ENCODE results near the gene PRDM2. TPM values are rescaled to one million over a fixed set of nuclear protein-coding genes. Genes with fewer than 3 reads are reported as not detected.

The PRDM2 gene
- polyA plus RNA-seq, 1 donor (not counting 4 experiments of a cell fraction or from before 2014, with no cell fraction given): 13.8 TPM

DNA sequence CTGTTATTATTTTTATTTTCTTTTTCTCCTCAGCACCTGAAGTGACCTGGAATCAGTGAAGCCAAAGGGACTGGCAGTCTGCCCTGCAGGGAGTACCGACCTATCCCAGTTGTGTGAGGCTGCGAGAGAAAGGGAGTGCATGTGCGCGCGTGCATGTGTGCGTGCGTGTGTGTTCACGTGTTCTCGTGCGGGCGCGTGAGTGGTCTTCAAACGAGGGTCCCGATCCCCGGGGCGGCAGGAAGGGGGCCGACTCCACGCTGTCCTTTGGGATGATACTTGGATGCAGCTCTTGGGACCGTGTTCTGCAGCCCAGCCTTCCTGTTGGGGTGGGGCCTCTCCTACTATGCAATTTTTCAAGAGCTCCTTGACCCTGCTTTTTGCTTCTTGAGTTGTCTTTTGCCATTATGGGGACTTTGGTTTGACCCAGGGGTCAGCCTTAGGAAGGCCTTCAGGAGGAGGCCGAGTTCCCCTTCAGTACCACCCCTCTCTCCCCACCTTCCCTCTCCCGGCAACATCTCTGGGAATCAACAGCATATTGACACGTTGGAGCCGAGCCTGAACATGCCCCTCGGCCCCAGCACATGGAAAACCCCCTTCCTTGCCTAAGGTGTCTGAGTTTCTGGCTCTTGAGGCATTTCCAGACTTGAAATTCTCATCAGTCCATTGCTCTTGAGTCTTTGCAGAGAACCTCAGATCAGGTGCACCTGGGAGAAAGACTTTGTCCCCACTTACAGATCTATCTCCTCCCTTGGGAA lies 123.3 kb downstream of the PRDM2 start:
- TF ChIP-seq, protein P1, sequence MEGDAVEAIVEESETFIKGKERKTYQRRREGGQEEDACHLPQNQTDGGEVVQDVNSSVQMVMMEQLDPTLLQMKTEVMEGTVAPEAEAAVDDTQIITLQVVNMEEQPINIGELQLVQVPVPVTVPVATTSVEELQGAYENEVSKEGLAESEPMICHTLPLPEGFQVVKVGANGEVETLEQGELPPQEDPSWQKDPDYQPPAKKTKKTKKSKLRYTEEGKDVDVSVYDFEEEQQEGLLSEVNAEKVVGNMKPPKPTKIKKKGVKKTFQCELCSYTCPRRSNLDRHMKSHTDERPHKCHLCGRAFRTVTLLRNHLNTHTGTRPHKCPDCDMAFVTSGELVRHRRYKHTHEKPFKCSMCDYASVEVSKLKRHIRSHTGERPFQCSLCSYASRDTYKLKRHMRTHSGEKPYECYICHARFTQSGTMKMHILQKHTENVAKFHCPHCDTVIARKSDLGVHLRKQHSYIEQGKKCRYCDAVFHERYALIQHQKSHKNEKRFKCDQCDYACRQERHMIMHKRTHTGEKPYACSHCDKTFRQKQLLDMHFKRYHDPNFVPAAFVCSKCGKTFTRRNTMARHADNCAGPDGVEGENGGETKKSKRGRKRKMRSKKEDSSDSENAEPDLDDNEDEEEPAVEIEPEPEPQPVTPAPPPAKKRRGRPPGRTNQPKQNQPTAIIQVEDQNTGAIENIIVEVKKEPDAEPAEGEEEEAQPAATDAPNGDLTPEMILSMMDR (optimal IDR thresholded peaks at IDR 0.05 in 1 of 3, IDR thresholded peaks at IDR 0.05 in 1 of 3, conservative IDR thresholded peaks at IDR 0.05 in 1 of 3; ENCODE audit: extremely low read depth in 1 of 3, insufficient read depth in 2 of 3, low read length in 3 of 3): no peak
- no peak for TF ChIP-seq EZH2 (IDR thresholded peaks at IDR 0.05; ENCODE audit: low read length)
- Histone ChIP-seq H3K9me3 (ENCODE audit: control insufficient read depth, low read depth, low read length) (no peaks in the 10 kb centered on the region), H3K36me3 (ENCODE audit: control insufficient read depth in 2 of 2, extremely low read depth in 1 of 2, insufficient read depth in 2 of 2, low read length in 2 of 2) (no peaks in the 10 kb centered on the region), H3K4me3 (ENCODE audit: control insufficient read depth in 2 of 3, extremely low read depth in 1 of 3, insufficient read depth in 2 of 3, low read depth in 1 of 3, low read length in 3 of 3) (no peak overlapping the region), H4K20me1 (ENCODE audit: control insufficient read depth, extremely low read depth, insufficient read depth, low read length) (no peaks in the 10 kb centered on the region), H3K9me1 (ENCODE audit: control insufficient read depth, extremely low read depth, insufficient read depth, low read length) (no peaks in the 10 kb centered on the region), H3K9ac (ENCODE audit: control insufficient read depth, extremely low read depth, insufficient read depth, low read length) (no peak overlapping the region), H3K4me2 (ENCODE audit: control insufficient read depth, extremely low read depth, insufficient read depth, low read depth, low read length) (no peak overlapping the region), H3K79me2 (ENCODE audit: control insufficient read depth, insufficient read depth, low read length) (no peaks in the 10 kb centered on the region), H3K27ac (ENCODE audit: control insufficient read depth, insufficient read depth, low read length) (no peak overlapping the region), H3K27me3 (ENCODE audit: control insufficient read depth, extremely low read depth, insufficient read depth, low read length) (no peaks in the 10 kb centered on the region), H2AFZ (ENCODE audit: control insufficient read depth, low read length) (no peak overlapping the region), H3K4me1 (ENCODE audit: control insufficient read depth, extremely low read depth, insufficient read depth, low read length) (peaks cover 4% of the 10 kb centered on the region)
- dilution Hi-C loops (cut with MboI; ENCODE audit: extremely low pct_ligation_motif_present, low sequenced_read_pairs): no loop called here
- FAIRE-seq (no peak), DNase-seq (ENCODE audit: low read depth, low spot score) (no peak)

DNA sequence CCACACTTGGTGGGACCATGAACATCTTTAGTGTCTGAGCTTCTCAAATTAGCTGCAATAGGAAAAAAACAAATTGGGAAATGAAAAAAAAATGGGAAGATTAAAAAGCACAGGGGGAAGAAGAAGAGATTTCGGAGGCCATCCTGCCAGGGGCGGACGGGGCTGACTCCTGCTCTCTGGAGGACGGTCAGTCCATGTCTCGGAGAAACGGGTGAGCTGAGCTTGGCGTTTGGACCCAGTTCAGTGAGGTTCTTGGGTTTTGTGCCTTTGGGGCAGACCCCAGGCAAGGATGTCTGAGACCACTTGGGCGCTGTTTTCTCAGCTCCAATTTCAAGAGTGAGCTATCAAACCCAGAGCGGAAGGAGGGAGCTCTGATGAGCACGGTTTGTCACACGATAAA lies 123.9 kb downstream of the PRDM2 start:
- Histone ChIP-seq H3K9ac (ENCODE audit: control insufficient read depth, extremely low read depth, insufficient read depth, low read length) (no peak overlapping the region), H3K4me2 (ENCODE audit: control insufficient read depth, extremely low read depth, insufficient read depth, low read depth, low read length) (no peak overlapping the region), H3K4me1 (ENCODE audit: control insufficient read depth, extremely low read depth, insufficient read depth, low read length) (peaks cover 4% of the 10 kb centered on the region), H2AFZ (ENCODE audit: control insufficient read depth, low read length) (no peak overlapping the region), H3K9me1 (ENCODE audit: control insufficient read depth, extremely low read depth, insufficient read depth, low read length) (no peaks in the 10 kb centered on the region), H3K36me3 (ENCODE audit: control insufficient read depth in 2 of 2, extremely low read depth in 1 of 2, insufficient read depth in 2 of 2, low read length in 2 of 2) (no peaks in the 10 kb centered on the region), H3K9me3 (ENCODE audit: control insufficient read depth, low read depth, low read length) (no peaks in the 10 kb centered on the region), H4K20me1 (ENCODE audit: control insufficient read depth, extremely low read depth, insufficient read depth, low read length) (no peaks in the 10 kb centered on the region), H3K4me3 (ENCODE audit: control insufficient read depth in 2 of 3, extremely low read depth in 1 of 3, insufficient read depth in 2 of 3, low read depth in 1 of 3, low read length in 3 of 3) (no peak overlapping the region), H3K79me2 (ENCODE audit: control insufficient read depth, insufficient read depth, low read length) (no peaks in the 10 kb centered on the region), H3K27me3 (ENCODE audit: control insufficient read depth, extremely low read depth, insufficient read depth, low read length) (no peaks in the 10 kb centered on the region), H3K27ac (ENCODE audit: control insufficient read depth, insufficient read depth, low read length) (no peak overlapping the region)
- FAIRE-seq (no peak), DNase-seq (ENCODE audit: low read depth, low spot score) (no peak)
- no peak for TF ChIP-seq EZH2 (IDR thresholded peaks at IDR 0.05; ENCODE audit: low read length)
- TF ChIP-seq, protein P1 (optimal IDR thresholded peaks at IDR 0.05 in 1 of 3, IDR thresholded peaks at IDR 0.05 in 1 of 3, conservative IDR thresholded peaks at IDR 0.05 in 1 of 3; ENCODE audit: extremely low read depth in 1 of 3, insufficient read depth in 2 of 3, low read length in 3 of 3): no peak
- dilution Hi-C loops (cut with MboI; ENCODE audit: extremely low pct_ligation_motif_present, low sequenced_read_pairs): no loop called here

Measured in keratinocyte (primary cell).